LNCAP (cell line): Measurements from ENCODE around the gene PSME3IP1.

Source experiments
- CTCF ChIP-seq: fragments of 450-650 bp; IDR thresholded peaks from 2 replicates; pipeline ENCODE4 v1.5.1; 2017; ENCODE audit warnings: mild to moderate bottlenecking

PSME3IP1 gene

GRCh38 chr16:57184887-57185445, 873 bp downstream of the PSME3IP1 start:
- no peak for TF ChIP-seq CTCF

DNA sequence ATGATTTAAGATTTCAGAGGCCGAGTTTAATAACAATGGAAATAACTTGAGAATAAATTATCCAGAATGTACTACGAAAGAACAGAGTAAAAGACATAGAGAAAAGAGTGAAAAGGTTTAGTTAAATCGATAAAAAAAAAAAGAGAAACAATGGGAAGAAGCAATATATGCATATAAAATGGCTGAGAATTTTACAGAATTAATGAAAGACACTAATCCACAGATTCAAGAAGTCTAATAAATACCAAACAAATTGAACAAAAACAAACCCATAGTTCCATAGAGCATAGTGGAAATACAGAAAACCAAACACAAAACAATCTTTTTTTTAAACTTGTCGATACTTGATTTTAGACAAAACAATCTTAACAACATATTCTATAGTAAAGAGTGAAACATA, 1.7 kb downstream of the PSME3IP1 start:
- no peak for TF ChIP-seq CTCF

DNA sequence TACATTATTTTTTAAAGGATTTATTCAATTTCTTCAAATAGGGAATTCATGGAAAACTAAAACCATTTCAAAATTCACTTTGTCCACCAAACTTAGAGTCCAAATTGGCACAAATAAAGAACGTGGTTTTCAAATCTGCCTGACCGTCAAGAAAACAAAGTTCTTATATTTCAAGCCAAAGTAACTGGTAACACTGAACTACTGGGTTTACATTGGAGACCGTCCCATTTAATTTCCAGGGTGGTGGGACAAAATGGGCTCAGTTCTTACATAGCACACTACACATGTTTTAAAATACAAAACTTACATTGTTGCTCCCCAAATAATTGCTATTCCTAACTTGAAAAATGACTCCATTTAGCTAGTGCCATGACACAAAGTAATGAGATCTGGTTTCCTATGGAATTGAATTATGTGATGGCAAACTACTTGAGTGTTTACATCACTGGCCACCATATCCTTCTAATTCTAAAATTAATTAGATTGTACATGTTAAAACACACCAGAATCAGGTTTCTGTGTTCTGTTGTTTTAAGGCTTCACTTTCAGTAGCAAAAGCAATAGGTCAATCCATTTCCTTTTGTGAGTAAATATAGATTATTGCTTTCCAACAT, 6.5 kb downstream of the PSME3IP1 start:
- TF ChIP-seq CTCF, result no peak

DNA sequence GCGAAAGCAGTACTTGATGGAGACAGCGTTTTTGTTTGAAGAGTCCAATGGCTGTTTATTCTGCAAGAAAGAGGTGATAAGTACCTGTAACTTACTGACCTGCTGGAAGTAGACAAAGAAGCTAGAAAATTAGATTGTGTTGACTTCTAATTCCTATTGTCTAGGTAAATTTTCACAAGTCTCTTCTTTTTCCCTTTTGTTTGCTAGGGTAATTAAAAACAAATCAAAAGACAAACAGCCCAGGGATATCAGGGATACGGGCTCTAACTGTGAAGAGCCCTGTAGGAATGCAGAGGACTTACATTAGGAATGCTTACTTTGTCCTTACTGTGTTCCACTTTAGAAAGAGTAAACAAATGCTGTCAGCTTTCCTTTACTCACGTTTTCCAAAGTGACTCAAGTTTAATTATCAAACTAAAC, 7.0 kb downstream of the PSME3IP1 start:
- no peak for TF ChIP-seq CTCF

GRCh38 chr16:57178196-57178595, 7.6 kb downstream of the PSME3IP1 start:
- TF ChIP-seq CTCF, result no peak

GRCh38 chr16:57175896-57176295, 9.9 kb downstream of the PSME3IP1 start:
- no peak for TF ChIP-seq CTCF

DNA sequence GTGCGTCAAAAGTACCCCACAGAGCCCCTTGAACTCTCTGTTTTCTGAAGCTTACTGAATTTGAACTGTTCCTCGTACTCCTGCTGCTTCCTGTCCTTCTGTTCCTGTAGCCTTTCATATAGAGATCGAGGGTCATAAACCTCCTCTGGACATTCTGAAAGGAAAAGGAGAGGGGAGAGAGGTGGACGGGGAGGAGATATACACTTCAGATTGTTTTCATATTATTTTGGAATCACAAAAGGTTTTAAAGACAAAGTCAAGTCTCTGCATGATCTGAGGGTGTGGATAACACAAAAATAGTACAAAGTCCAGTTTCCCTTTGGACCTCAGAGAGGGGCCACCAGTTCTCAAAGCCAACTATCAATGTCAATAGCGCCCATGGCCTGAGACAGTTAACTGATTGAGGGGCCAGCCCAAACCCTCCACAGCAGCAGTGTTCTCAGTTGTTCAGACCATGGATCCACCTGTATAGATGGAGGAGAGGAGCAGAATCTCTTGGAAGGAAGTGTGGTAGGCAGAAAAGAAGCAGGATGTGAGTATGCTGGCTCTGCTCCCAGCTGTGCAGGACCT, 13.0 kb downstream of the PSME3IP1 start:
- no peak for TF ChIP-seq CTCF
